Sciatic nerve (tissue), 2 donors: Measurements from ENCODE around the gene HS3ST2. TPM values are rescaled to one million over a fixed set of nuclear protein-coding genes. Genes with fewer than 3 reads are reported as not detected.
"Not testable (repeated sequence)": the region's sequence is repeated elsewhere in the genome, so short reads cannot be mapped to it uniquely, and the experiment has no call there.

ENCODE experiments used
- ATAC-seq: fragments of 200-7000 bp; cut with Tn5 transposase; one replicate; pipeline ENCODE4 v1.9.1; 2020; ENCODE audit warnings: mild to moderate bottlenecking, moderate library complexity
- DNase-seq: peaks from one replicate; pipeline ENCODE4 v3.0.0-alpha.2; 2020; ENCODE audit warnings: low spot score
- intact Hi-C: fragments of 100-400 bp; cut with DNase I; formaldehyde crosslinking; loops from one replicate; pipeline ENCODE4 v1.14.2; 2022
- total RNA-seq: library from RNA; stranded (reverse); fragmentation: NEBNext Ultra II Directional; extraction: Animal tissue kit (Norgen Biotek cat#: 25700); gene quantifications from one replicate; pipeline ENCODE4 v1.2.1, GENCODE V29; 2021
- donor health status: DM: no; HTN: no; CAD: no.
- donor health status: DM: no; HTN: no; CAD: no.

HS3ST2 gene
- total RNA-seq, 1 donor from 2014 or later, result 2.6 TPM

DNA sequence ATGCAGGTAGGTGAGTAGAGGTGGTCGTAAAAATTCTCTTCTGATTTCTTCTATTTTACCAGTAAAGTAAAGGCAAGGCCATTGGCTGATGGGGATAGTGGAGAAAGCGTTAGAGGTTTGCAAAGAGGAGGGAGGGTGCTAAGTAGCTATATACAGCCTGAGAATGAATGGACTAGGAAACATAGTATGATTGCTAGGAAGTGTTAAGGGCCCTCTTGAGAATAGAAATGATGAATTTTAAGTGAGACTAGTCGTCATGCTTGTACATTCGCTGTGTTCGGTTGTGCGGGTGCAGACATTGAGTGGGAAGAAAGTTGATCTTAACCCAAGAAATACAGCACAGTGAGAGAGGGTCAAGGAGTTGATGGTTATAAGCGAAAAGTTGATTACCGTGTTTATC lies 7.2 kb upstream of the HS3ST2 start:
- ATAC-seq, result no peak
- DNase-seq, result no peak
- intact Hi-C loops, result no loop called here

DNA sequence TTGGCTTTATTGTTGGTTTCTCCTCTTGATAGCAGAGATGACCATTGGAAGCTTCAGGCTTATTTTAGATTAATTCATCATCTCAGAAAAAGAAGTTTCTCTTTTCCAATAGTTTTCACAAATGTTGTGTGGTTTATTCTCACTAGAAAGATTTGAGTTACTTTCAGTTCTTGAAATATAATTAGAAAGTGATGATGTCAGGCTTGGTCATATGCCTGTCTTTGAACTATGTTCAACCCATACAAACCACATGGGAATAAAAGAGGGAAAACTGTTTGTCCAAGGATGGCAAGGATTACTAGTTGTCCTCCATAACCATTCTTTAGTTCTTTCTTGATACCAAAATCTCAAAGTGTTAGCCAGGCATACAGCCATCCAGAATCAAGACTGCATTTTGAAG lies 3.7 kb upstream of the HS3ST2 start:
- DNase-seq (no peak), ATAC-seq (no peak)
- intact Hi-C loops, result no loop called here

DNA sequence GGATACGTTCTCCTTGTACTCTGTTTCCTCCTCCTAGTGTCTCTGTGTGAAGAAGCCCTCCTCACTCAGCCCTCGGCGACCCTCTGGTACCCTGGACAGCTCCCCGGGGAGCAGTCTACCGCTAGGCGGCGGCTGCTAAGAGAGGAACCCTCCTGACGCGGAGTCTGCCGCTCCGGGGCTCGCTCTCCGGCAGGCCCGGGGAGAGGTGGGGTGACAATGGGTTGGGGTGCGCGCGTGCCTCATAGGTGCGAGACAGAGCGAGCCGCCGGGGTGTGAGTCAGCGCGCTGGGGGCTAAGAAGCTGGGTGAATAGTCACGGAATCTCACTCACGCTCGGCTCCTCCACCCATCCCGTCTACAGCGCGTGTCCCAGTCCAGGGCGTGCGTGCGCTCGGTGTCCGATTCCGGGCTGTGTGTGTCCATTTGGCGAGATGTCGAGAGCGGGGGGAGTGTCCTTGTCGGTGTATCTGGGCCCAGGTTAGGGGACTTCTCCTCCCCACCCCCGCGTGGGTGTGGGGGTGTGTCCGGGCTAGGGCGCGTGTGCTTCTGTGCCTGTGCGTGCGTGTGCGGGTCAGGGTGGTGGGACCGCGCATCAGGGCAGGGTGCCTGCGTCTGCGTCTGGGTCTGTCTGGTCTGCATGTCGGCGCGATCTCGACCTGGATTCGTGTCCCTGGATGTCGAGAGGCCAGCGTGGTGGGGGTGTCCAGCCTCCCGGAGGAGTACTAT lies 577 bp upstream of the HS3ST2 start:
- DNase-seq (peak; percentile 58), ATAC-seq (peak; percentile 58)
- intact Hi-C loops, result no loop called here

DNA sequence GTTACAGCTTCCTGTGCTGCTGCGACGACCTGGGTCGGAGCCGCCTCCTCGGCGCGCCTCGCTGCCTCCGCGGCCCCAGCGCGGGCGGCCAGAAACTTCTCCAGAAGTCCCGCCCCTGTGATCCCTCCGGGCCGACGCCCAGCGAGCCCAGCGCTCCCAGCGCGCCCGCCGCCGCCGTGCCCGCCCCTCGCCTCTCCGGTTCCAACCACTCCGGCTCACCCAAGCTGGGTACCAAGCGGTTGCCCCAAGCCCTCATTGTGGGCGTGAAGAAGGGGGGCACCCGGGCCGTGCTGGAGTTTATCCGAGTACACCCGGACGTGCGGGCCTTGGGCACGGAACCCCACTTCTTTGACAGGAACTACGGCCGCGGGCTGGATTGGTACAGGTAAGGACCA lies 746 bp downstream of the HS3ST2 start:
- intact Hi-C loops, result no loop called here
- DNase-seq, result no peak
- ATAC-seq, result no peak

DNA sequence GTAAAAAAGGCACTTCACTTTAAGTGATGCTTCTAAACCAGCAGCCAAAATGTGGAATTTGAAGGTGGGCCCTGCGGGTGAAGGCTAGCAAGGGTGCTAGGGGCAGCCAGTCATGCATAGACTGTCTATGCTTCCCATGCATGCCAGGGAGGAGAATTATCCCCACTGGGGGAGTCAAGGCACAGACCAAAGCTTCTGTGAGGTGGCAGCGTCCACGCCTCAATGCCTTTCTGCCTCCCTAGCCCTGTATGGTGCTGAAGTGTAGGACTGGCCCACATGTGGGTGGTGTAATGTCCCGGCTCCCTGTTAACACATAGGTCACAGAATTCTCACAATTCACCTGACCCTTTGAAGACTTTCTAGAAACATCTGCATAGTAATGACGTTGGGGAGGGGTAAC lies 1.9 kb downstream of the HS3ST2 start:
- no peak for DNase-seq
- intact Hi-C loops, result no loop called here
- ATAC-seq, result no peak

DNA sequence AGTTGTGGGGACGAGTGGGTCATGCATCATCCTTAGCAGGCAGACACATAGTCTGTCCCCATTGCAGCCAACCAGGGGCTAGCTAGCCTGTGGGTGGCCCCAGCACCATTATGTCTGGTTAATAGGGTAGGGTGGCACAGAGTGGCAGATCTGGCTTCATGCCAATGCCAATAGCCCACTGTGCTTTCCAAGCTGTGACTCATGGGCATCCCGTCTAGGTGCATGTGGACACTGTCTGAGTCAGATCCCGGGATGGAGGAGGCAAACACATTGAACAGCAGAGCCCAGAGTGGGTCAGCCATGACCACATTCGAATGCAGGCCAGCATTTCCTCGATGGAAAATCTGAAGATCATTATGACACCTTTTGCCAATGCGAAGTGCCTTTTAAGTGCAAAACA lies 2.5 kb downstream of the HS3ST2 start:
- no peak for ATAC-seq
- DNase-seq, result no peak
- intact Hi-C loops, result no loop called here

DNA sequence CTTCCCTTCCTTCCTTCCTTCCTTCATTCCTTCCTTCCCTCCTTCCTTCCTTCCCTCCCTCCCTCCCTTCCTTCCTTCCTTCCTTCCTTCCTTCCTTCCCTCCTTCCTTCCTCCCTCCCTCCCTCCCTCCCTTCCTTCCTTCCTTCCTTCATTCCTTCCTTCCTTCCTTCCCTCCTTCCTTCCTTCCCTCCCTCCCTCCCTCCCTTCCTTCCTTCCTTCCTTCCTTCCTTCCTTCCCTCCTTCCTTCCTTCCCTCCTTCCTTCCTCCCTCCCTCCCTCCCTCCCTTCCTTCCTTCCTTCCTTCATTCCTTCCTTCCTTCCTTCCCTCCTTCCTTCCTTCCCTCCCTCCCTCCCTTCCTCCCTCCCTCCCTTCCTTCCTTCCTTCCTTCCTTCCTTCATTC lies 4.8 kb downstream of the HS3ST2 start:
- intact Hi-C loops, ATAC-seq, DNase-seq: not testable (repeated sequence)

DNA sequence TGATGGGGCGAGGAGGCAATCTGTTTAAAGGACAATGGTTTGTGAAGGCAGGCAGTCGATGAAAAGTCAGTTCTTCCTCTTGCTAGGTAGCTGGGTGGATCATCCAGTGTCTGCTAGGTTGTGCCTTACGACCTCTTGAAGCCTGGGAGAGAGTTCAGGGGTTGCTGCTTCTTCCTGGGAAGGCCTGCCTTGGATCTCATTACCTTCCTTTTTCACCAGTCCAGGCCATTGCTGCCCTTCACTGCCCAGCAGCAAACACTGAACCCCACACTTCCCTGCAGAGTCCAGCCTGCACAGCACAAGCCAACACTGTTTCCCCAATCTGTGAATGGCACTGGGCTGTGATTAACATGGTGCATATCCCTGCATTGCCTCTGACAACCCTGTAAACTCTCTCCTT lies 24.7 kb downstream of the HS3ST2 start:
- intact Hi-C loops, result no loop called here
- DNase-seq (no peak), ATAC-seq (no peak)

DNA sequence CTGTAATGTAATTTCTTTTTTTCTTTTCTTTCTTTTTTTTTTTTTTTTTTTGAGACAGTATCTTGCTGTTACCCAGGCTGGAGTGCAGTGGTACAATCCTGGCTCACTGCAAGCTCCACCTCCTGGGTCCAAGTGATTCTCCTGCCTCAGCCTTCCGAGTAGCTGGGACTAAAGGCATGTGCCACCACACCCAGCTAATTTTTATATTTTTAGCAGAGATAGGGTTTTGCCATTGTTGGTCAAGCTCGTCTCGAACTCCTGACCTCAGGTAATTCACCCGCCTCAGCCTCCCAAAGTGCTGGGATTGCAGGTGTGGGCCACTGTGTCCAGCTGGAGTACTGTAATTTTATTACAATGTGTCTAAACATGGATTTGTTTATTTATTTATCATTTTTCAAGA lies 28.1 kb downstream of the HS3ST2 start:
- DNase-seq, ATAC-seq, intact Hi-C loops: not testable (repeated sequence)

DNA sequence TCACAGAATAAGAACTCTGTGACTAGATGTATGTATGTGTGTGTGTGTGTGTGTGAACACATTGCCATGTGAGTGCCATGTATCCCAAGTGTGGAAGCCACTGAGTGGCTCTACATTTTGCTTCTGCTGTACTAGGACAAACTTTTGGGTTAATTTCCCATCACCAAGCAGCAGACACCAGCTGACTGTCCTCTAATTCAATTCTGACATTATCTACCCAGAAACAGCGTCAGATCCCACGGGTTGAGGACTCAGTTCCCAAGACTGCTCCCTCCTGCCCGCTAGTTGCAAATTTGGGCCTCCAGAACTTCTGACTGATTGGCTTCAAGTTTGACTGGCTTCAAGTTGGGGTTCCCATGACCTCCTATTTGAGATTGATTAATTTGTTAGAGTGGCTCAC lies 29.2 kb downstream of the HS3ST2 start:
- ATAC-seq (no peak), DNase-seq (no peak)
- intact Hi-C loops, result no loop called here

DNA sequence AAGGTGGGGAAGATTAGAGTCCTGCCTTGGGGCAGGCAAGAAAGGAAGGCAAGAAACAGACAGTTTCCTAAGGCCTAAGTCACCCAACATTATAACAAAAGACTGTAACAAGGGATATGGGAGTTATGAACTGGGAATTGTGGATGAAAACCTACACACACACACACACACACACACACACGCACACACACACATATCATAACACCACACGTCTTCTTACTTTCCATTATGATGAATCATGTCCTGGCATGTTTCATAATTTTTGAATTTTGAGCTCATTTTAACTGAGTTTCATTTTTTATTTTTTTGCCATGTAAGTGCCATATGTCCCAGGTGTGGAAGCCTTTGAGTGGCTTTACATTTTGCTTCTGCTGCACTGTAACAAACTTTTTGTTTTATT lies 29.9 kb downstream of the HS3ST2 start:
- intact Hi-C loops, result no loop called here
- DNase-seq, result no peak
- ATAC-seq, result no peak

DNA sequence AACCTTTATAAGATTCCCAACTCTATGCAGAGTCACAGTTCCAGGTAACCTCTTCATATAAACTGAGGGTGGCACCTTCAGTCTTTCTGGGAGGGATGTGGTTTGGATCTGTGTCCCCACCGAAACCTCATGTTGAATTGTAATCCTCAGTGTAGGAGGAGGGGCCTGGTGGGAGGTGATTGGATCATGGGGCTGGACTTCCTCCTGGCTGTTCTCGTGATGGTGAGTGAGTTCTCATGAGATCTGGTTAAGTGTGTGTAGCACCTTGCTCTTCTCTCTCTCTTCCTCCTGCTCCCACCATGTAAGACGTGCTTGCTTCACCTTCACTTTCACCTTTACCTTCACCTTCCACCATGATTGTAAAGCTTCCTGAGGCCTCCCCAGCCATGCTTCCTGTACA lies 30.5 kb downstream of the HS3ST2 start:
- ATAC-seq (no peak), DNase-seq (no peak)
- intact Hi-C loops, result no loop called here

DNA sequence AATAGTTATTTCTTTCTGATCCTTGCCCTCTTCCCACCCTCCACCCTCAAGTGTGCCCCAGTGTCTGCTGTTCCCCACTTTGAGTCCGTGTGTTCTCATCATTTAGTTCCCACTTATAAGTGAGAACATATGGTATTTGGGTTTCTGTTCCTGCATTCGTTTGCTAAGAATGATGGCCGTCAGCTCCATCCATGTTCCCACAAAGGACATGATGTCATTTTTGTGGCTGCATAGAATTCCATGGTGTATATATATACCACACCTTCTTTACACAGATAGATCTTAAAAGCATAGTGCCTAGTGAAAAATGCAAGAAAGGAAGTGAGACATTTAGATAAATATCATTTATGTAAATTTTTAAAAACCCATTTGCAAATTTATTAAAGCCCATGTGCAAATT lies 33.1 kb downstream of the HS3ST2 start:
- intact Hi-C loops, result no loop called here
- no peak for ATAC-seq
- DNase-seq, result no peak

DNA sequence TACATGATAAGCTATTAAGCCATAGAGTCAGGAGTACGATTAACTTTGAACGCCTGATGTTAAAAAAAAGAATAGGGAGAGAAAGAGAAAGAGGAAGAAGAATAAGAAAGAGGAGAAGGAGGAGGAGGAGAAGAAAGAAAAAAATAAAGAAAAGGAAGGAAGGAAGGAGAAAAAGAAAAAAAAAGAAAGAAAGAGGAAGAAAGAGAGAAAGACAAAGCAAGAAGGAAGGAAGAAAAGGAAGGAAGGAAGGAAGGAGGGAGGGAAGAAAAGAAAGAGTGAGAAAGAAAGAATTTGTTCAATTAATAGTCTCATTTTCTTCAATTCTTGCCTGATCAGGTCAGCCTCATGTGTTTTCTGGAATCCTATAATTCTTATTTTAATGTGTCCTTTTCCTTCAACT lies 33.7 kb downstream of the HS3ST2 start:
- DNase-seq (no peak), ATAC-seq (no peak)
- intact Hi-C loops, result no loop called here

DNA sequence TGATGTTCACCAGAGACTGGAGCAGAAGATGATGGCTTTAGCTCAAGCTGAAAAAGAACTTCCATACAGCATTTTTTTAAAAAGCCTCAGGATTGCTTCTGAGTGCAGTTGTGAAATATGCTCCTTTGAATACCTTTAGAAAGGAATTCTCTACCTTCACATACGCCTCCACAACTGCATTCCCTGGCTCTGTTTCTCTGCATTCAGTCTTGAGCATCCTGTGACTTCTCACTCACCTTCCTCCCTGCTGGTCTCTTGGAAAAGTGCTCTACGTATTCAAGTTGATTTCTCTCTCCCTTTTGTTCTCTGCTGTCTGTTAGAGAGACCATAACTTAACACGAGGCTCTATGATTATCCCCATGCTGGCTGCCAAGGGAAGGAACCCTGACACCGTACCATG lies 34.5 kb downstream of the HS3ST2 start:
- no peak for ATAC-seq
- intact Hi-C loops, result no loop called here
- no peak for DNase-seq

DNA sequence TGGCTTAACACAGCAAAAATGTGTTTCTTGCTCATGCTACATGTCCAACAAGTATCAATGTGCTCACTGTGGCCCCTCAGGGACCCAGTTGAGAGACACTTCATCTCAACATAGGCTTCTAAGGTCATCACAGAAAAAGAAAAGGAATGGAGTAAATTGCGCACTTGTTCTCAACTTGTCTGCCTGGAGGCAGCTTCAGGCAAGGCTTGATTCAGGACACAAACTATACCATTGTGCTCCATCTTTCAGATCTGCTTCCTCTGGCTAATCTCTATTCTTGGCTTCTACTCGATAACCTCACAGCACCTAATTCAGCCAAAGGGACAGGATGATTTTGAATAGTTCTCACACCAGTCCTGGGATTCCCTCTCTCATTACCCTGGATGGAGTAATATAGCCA lies 35.6 kb downstream of the HS3ST2 start:
- ATAC-seq (no peak), DNase-seq (no peak)
- intact Hi-C loops, result no loop called here

DNA sequence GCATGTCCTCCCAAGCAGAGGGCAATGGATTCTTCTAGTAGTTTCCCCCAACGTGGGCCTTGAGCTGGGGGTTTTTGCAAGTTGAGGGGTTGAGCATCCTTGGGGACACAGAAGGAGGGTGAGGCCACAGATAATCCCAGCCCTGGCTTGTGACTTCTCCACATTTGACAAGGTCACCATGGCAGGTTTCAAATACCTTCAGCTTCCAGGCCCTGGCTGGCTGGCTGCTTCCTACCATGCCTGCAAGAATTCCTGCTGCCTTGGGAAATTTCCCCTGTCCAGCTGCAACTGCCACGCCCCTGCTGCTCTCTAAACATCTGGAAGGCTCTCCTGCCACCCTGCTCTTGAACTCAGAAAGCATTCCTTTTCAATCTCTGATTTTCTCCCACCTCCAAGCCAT lies 41.3 kb downstream of the HS3ST2 start:
- DNase-seq (no peak), ATAC-seq (no peak)
- intact Hi-C loops, result no loop called here

DNA sequence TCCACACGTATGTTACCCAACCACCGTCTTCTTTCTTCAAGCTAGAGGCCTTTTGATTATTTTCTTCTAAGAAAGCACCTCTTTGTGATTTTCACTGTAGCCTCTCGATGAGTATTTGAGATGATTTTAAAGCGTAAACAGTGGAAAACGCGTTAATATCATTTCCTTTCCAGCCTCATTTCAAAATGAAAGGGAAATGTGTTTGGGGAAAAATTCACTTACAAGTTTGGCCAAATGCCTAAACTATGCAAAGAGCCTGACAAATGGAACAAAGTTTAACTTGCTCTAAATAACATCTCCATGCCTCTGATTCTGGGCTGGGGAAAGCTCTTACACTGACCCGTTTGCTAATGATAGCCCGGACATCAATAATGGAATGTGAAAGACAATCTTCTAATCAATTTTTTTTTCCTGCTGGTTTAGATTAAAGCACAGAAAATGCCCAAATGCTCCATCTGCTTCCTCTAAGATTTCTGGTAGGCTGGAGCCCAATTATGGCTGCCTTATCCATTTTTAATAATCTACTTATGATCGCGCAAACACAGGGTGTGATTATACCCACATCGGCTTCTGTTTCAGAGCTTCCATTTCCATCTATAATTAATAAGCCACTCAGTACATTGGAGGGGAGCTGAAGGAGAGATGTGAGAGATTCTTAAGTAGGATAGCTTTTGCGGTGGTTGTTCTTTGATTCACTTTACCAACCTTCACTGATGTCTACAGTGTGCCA lies 43.5 kb downstream of the HS3ST2 start:
- intact Hi-C loops, result no loop called here
- no peak for DNase-seq
- ATAC-seq, result no peak

DNA sequence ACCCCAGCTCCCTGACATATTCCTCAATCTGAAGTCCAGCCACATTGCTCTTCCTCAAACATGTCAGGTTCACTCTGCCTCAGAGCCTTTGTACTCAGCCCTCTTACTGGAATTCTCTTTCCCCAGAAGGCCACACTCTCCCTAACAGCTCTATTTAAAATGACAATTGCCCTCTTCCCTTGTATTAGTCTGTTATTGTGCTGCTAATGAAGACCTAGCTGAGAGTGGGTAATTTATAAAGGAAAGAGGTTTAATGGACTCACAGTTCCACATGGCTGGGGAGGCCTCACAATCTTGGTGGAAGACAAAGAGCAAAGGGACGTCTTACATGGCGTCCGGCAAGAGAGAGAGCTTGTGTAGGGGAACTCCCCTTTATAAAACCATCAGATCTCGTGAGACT lies 46.0 kb downstream of the HS3ST2 start:
- ATAC-seq (no peak), DNase-seq (no peak)
- intact Hi-C loops, result no loop called here

DNA sequence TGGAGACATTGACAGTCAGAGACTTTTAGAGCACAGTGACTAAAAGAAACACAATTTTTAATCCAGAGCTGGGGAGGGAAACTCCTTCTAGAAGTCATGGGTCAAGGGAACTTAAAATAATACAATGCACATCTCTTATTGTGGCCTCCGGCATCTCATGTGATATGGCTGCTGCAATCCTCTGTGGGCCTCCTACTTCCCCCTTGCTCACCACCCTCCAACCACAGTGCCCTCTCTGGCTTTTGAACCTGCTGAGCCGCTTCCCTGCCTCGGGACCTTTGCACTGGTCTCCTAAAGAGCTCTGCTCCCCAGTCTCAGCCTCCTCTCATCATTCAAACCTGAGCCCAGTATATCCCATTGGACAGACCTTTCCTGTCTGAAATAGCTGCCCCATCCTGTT lies 47.6 kb downstream of the HS3ST2 start:
- DNase-seq (no peak), ATAC-seq (no peak)
- intact Hi-C loops, result no loop called here

DNA sequence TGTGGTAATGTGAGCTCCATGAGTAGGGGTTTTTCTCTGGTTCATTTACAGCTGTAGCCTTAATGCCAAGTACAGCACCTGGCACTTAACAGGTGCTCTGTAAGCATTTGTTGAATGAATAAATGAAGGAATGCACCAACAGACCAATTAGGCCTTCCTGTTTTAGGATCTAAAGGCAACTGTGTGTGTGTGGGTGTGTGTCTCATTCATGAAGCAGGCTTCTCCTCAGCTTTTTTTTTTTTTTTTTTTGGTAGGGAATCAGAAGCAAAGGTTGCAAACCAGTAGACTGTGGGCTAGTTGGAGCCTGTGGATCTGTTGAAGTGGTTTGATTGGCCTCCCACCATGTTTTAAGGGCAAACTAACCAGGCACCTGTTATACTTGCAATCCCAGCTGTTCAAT lies 48.1 kb downstream of the HS3ST2 start:
- intact Hi-C loops, result no loop called here
- no peak for ATAC-seq
- DNase-seq, result no peak
